PFSK-1 (cell line): ENCODE measurements around the gene PRND.

ENCODE experiments used
- FOXP2 ChIP-seq: optimal IDR thresholded peaks from 2 replicates; pipeline ENCODE3; 2011; ENCODE audit warnings: borderline replicate concordance, control low read depth, inconsistent platforms; ENCODE audit not compliant: insufficient read depth; ENCODE audit errors: extremely low read length, extremely low read depth
- POLR2AphosphoS5 ChIP-seq: IDR thresholded peaks from 2 replicates; pipeline ENCODE4 v1.6.1; 2012; ENCODE audit warnings: low read depth, mild to moderate bottlenecking, control low read depth, low read length, moderate library complexity
- REST ChIP-seq, 2 experiments: IDR thresholded peaks; 2 replicates each; pipeline versions ENCODE4 v1.6.1 to v1.8.0; 2011 to 2012; ENCODE audit warnings: low read depth in 2 of 2, low read length in 2 of 2, control low read depth in 1 of 2, inconsistent platforms in 1 of 2, mild to moderate bottlenecking in 1 of 2, moderate library complexity in 1 of 2; ENCODE audit not compliant: insufficient read depth in 1 of 2
- SIN3A ChIP-seq: IDR thresholded peaks from 2 replicates; pipeline ENCODE4 v1.6.1; 2012; ENCODE audit warnings: mild to moderate bottlenecking, low read length, moderate library complexity, borderline replicate concordance; ENCODE audit not compliant: insufficient read depth
- TAF1 ChIP-seq: IDR thresholded peaks from 2 replicates; pipeline ENCODE4 v1.6.1; 2012; ENCODE audit warnings: low read length, control low read depth, borderline replicate concordance; ENCODE audit not compliant: insufficient read depth

The PRND gene

GRCh38 chr20:4681401-4681800 is 40.3 kb upstream of the PRND start:
- no peak for TF ChIP-seq FOXP2
- TF ChIP-seq POLR2AphosphoS5 = no peak
- no peak for TF ChIP-seq TAF1
- TF ChIP-seq REST (IDR thresholded peaks at IDR 0.05; ENCODE audit: insufficient read depth in 1 of 2, low read depth in 2 of 2, low read length in 2 of 2) = no peak
- TF ChIP-seq SIN3A = no peak

GRCh38 chr20:4681991-4682401 is 39.7 kb upstream of the PRND start:
- TF ChIP-seq TAF1 (no peak), FOXP2 (no peak), POLR2AphosphoS5 (no peak), SIN3A (no peak), REST (IDR thresholded peaks at IDR 0.05; ENCODE audit: insufficient read depth in 1 of 2, low read depth in 2 of 2, low read length in 2 of 2) (no peak)

- TF ChIP-seq SIN3A = no peak
- TF ChIP-seq TAF1 = no peak
- no peak for TF ChIP-seq REST (IDR thresholded peaks at IDR 0.05; ENCODE audit: insufficient read depth in 1 of 2, low read depth in 2 of 2, low read length in 2 of 2)
- TF ChIP-seq POLR2AphosphoS5 = no peak
- TF ChIP-seq FOXP2 = no peak
These were observed 39.0 kb upstream of the PRND start for GRCh38 chr20:4682682-4683081.

- no peak for TF ChIP-seq POLR2AphosphoS5
These were observed 38.4 kb upstream of the PRND start for GRCh38 chr20:4683261-4683660.

GRCh38 chr20:4684837-4685413 is 36.8 kb upstream of the PRND start:
- TF ChIP-seq FOXP2 = peak; percentile 26
- TF ChIP-seq SIN3A = no peak
- TF ChIP-seq REST (IDR thresholded peaks at IDR 0.05; ENCODE audit: insufficient read depth in 1 of 2, low read depth in 2 of 2, low read length in 2 of 2) = no peak
